Pancreas (tissue), 10 donors: ENCODE results near the gene MORN5. TPM values are rescaled to one million over a fixed set of nuclear protein-coding genes. Genes with fewer than 3 reads are reported as not detected.

Source experiments
- ATAC-seq, 4 donors: fragments of 200-7000 bp; cut with Tn5 transposase; one replicate each; pipeline versions ENCODE4 v1.8.0 to v1.9.1; 2020; ENCODE audit warnings: mild to moderate bottlenecking in 4 of 4, moderate library complexity in 4 of 4
- DNase-seq, 6 donors: peaks; one replicate each; pipeline ENCODE4 v3.0.0-alpha.2; 2020
- FAIRE-seq: peaks from 2 replicates; lab custom pipeline; 2012; peaks lifted over from hg19 to GRCh38; lab: Jason Lieb, UNC
- H3K27ac ChIP-seq, 4 donors: fragments of 200-600 bp; sonication (generic); 1 replicate in 3 of 4; 2 replicates in 1 of 4; pipeline versions ENCODE4 v1.5.0 to v1.8.0; 2020
- H3K27me3 ChIP-seq, 4 donors: fragments of 200-600 bp; one replicate each; pipeline ENCODE4 v1.8.0; 2021
- H3K36me3 ChIP-seq, 3 donors: fragments of 200-600 bp; sonication (generic) in 1 of 3; one replicate each; pipeline versions ENCODE4 v1.5.0 to v1.8.0; 2020 to 2021
- H3K4me1 ChIP-seq, 3 donors: fragments of 200-600 bp; one replicate each; pipeline ENCODE4 v1.8.0; 2021
- H3K4me3 ChIP-seq, 4 donors: fragments of 200-600 bp; sonication (generic) in 2 of 4; one replicate each; pipeline versions ENCODE4 v1.5.0 to v1.8.0; 2020 to 2021
- H3K9me3 ChIP-seq, 4 donors: fragments of 200-600 bp; one replicate each; pipeline ENCODE4 v1.8.0; 2021
- WGBS, 2 donors: extraction: QIAGEN DNeasy Blood & Tissue Kit; methylation state at CpG; one replicate each; pipeline ENCODE4 v1.1.7; 2013; 5-methylcytosine and 5-hydroxymethylcytosine counted together
- intact Hi-C, 3 donors: fragments of 100-400 bp; cut with DNase I; formaldehyde crosslinking; loops; one replicate each; pipeline versions ENCODE4 v1.11.1 to v1.14.2; 2022
- polyA plus RNA-seq, 2 donors: library from polyadenylated mRNA; stranded (reverse); fragments of 200-250 nt; gene quantifications; one replicate each; pipeline ENCODE4 v1.2.3, GENCODE V29; 2013
- total RNA-seq, 6 donors: library from RNA; stranded (reverse); fragmentation: NEBNext Ultra II Directional in 4 of 6; extraction: Animal tissue kit (Norgen Biotek cat#: 25700) in 4 of 6; gene quantifications; one replicate each; pipeline versions ENCODE4 v1.2.1 to v1.2.4, GENCODE V29; 2021 to 2023
- TF ChIP-seq, protein P1 (sequence below), 4 donors: fragments of 200-600 bp; sonication (generic) in 3 of 4; IDR thresholded peaks; one replicate each; pipeline versions ENCODE4 v1.5.0 to v1.8.0; 2021; ENCODE audit warnings: antibody characterized with exemption in 4 of 4
- donor health status: healthy with polysubstance abuse.
- donor health status: DM: no; HTN: no; CAD: no; lungs with moderate emphysema.
- donor health status: DM: no; HTN: no; CAD: no.
- donor health status: control.
- donor health status: control.
- donor health status: Bipolar disorder and iron deficiency.
- donor health status: DM: yes; HTN: yes; CAD: no.
- donor health status: DM: no; HTN: no; CAD: no.
- donor health status: DM: no; HTN: no; CAD: no.
- donor health status: DM: yes; HTN: yes; CAD: no.

The MORN5 gene
- total and polyA plus RNA-seq, 8 donors = 0.45 to 0.79 (median 0.71) TPM; not detected in 5

DNA sequence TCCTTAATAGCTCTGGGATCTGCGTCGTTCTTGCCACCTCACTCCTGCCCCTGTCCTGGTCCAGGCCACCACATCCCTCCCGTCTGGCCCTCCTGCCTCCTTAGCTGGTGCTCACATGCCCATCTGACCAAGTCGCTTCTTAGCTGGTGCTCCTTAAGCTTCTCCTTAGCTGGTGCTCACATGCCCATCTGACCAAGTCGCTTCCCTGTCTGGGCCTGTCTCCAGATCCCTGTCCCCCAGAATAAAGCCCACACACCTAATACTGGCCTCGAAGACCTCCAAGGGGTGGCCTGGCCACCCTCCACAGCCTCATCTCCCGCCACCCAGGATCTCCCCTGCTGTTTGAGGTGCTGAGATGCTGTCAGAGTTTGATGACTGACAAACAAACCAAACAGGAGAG is 35.2 kb upstream of the MORN5 start:
- WGBS, 2 donors = 51 to 57% methylated on average over 7 of the region's 7 CpGs

DNA sequence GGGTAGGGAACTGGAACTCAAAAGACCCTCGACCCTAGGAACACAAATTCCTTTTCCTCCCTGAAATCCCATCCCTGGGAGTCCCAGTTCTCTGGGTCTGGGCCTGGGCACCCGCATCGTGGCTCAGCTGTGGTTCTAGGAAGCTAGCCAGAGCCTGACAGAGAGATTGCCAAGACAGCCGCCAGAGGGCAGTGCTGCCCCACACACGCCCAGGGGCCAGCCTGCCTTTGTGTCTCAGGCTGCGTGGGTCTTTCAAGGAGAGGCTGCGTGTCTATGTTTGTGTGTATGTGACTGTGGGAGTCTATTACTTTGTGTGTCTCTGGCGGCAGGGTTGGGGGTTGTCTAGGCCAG is 34.6 kb upstream of the MORN5 start:
- intact Hi-C loops = loop anchor here in 1 of 3 donors (5.0 kb wide), 1 partner anchor 222 kb away; no protein-coding TSS in a partner anchor
- 1% methylated on average over 8 of the region's 8 CpGs for WGBS, 2 donors
- H3K9me3 ChIP-seq = no peaks in the 10 kb centered on the region
- H3K36me3 ChIP-seq = no peaks in the 10 kb centered on the region
- H3K27ac ChIP-seq = no peak overlapping the region
- H3K4me1 ChIP-seq = peaks cover 0 to 5% (median 0%) of the 10 kb centered on the region in 3 donors
- H3K27me3 ChIP-seq = no peaks in the 10 kb centered on the region
- TF ChIP-seq, protein P1, sequence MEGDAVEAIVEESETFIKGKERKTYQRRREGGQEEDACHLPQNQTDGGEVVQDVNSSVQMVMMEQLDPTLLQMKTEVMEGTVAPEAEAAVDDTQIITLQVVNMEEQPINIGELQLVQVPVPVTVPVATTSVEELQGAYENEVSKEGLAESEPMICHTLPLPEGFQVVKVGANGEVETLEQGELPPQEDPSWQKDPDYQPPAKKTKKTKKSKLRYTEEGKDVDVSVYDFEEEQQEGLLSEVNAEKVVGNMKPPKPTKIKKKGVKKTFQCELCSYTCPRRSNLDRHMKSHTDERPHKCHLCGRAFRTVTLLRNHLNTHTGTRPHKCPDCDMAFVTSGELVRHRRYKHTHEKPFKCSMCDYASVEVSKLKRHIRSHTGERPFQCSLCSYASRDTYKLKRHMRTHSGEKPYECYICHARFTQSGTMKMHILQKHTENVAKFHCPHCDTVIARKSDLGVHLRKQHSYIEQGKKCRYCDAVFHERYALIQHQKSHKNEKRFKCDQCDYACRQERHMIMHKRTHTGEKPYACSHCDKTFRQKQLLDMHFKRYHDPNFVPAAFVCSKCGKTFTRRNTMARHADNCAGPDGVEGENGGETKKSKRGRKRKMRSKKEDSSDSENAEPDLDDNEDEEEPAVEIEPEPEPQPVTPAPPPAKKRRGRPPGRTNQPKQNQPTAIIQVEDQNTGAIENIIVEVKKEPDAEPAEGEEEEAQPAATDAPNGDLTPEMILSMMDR (IDR thresholded peaks at IDR 0.05) = peak; percentile 79 to 92 (median 90)
- H3K4me3 ChIP-seq = no peak overlapping the region
- FAIRE-seq (no peak), ATAC-seq (peak; percentile 85 to 93 (median 91)), DNase-seq (peak; percentile 57 to 92 (median 83))

More for the DNA sequence above, 35.2 kb upstream of the MORN5 start:
- Histone ChIP-seq H3K27ac (no peak overlapping the region), H3K4me3 (no peak overlapping the region), H3K27me3 (no peaks in the 10 kb centered on the region), H3K36me3 (no peaks in the 10 kb centered on the region), H3K9me3 (no peaks in the 10 kb centered on the region), H3K4me1 (peaks cover 0 to 5% (median 0%) of the 10 kb centered on the region in 3 donors)
- DNase-seq = no peak
- intact Hi-C loops = no loop called here
- TF ChIP-seq, protein P1 (IDR thresholded peaks at IDR 0.05) = no peak
- FAIRE-seq = no peak
- no peak for ATAC-seq

DNA sequence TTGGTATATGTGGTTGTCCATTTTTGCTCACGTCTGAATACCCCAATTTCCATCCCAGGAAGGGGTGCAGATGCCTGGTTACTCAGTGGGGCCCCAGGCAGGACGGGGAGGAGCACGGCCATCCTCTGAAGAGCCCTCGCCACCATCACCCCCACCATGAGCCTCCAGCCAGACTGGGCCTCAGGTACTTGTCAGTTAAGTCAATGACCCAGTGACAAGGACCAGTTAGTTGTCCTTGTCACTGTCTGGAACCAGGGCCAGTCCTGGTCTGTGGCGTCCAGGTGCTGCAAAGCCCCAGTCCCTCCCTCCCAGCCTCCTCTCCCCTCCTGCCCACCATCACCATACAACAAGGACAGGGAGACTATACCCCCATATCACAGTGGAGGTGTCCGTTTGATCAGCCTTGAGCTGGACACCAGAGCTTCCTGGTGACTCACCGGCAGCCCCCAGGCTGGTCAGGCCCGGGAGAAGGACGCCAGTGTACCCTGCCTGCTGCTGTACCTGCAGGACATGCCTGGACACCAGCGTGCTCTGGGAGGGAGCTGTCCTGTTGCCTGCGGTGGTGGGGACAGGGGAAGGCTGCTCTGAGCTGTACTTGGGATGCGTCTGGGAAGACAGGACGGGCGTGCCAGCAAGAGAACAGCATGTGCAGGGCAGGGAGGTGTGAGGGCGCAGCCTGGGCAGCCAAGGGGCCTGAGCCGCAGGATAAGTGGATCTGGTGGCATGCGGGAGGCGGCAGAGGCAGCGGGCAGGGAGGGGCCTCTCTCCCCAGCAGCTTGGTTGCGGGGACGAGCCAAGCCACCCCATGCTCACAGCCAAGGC is 34.0 kb upstream of the MORN5 start:
- ATAC-seq (peak in 3 of 4 donors; percentile 2 to 16 (median 8)), DNase-seq (peak in 1 of 6 donors; percentile 31), FAIRE-seq (no peak)
- TF ChIP-seq, protein P1 (IDR thresholded peaks at IDR 0.05) = no peak
- WGBS, 2 donors = 31 to 32% methylated on average over 19 to 21 of the region's 21 CpGs
- Histone ChIP-seq H3K36me3 (no peaks in the 10 kb centered on the region), H3K27me3 (no peaks in the 10 kb centered on the region), H3K27ac (no peak overlapping the region), H3K4me3 (no peak overlapping the region), H3K9me3 (no peaks in the 10 kb centered on the region), H3K4me1 (peaks cover 0 to 5% (median 0%) of the 10 kb centered on the region in 3 donors)
- intact Hi-C loops = loop anchor here in 2 of 3 donors (2.0 to 5.0 kb wide), 2 partner anchors 222 to 225 kb away; no protein-coding TSS in a partner anchor

DNA sequence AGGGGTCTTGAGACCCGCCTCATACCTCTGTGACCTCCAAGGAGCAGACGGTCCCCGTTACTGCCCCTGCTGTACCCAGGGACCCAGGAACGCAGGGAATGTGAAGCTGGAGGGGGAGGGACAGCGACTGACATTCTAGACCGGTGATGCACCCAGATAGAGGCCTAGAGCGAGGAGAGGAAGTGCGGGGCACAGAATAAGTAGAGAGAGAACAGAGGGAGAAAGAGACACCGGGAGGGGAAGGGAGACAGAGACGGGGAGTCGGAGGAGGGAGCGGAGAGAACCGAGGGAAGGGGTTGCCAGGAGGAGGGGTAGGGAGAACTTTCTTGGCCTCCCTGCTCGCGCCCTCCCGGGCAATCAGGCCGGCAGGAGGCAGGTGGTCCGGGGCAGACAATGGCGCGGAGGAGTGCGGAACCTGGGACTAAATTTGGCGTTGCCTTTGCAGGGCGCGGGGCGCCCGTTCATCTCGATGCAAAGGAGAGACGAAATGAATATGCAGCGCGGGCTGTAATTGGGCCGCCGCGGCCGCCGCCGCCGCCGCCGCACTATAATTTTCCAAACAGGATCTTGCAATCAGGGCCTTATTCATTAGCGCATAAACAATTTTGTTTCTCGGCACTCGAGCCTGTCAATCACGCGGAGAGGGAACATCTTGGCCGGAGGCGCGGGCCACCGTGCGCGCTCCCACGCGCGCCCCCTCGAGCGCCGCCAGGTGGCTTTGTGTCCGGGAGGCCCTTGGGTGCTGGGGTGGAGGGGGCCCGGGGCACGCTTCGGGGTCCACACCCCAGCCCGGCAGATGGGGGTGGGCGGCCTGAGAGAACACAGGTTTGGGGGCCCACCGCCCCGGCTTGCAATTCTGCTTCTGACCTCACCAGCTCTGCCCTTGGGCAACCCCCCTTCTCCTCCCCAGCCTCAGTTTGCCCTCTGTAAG is 33.1 kb upstream of the MORN5 start:
- intact Hi-C loops = loop anchor here in 2 of 3 donors (2.0 to 5.0 kb wide), 2 partner anchors 221 to 224 kb away; no protein-coding TSS in a partner anchor
- Histone ChIP-seq H3K4me1 (peaks cover 0 to 5% (median 0%) of the 10 kb centered on the region in 3 donors), H3K27me3 (no peaks in the 10 kb centered on the region), H3K36me3 (no peaks in the 10 kb centered on the region), H3K4me3 (peak overlapping the region in 1 of 4 donors; percentile 15), H3K9me3 (no peaks in the 10 kb centered on the region), H3K27ac (no peak overlapping the region)
- DNase-seq = no peak
- WGBS, 2 donors = 6 to 11% methylated on average over 64 of the region's 64 CpGs
- no peak for ATAC-seq
- no peak for FAIRE-seq
- TF ChIP-seq, protein P1 (IDR thresholded peaks at IDR 0.05) = no peak
